Measurements from ENCODE around the gene HTR1B.

The HTR1B gene

GRCh38 chr6:77457720-77458349 lies 5.5 kb downstream of the HTR1B start:
- in situ Hi-C loops (cut with MboI; ENCODE audit: low pct_unique_long_range_greater_than_20kb, low sequenced_read_pairs): no loop called here
- DNase-seq: peak; percentile 71

- in situ Hi-C loops (cut with MboI; ENCODE audit: low pct_unique_long_range_greater_than_20kb, low sequenced_read_pairs): no loop called here
- no peak for DNase-seq
Measured at GRCh38 chr6:77456531-77457248, 6.6 kb downstream of the HTR1B start.

- in situ Hi-C loops (cut with MboI; ENCODE audit: low pct_unique_long_range_greater_than_20kb, low sequenced_read_pairs): no loop called here
- no peak for DNase-seq
Measured at GRCh38 chr6:77455271-77455670, 8.0 kb downstream of the HTR1B start.

- in situ Hi-C loops (cut with MboI; ENCODE audit: low pct_unique_long_range_greater_than_20kb, low sequenced_read_pairs): no loop called here
- DNase-seq: no peak
Measured at GRCh38 chr6:77454386-77454785, 8.9 kb downstream of the HTR1B start.

- no peak for DNase-seq
- in situ Hi-C loops (cut with MboI; ENCODE audit: low pct_unique_long_range_greater_than_20kb, low sequenced_read_pairs): no loop called here
Measured at GRCh38 chr6:77451466-77451865, 11.8 kb downstream of the HTR1B start.

GRCh38 chr6:77450924-77451323 lies 12.4 kb downstream of the HTR1B start:
- DNase-seq: no peak
- in situ Hi-C loops (cut with MboI; ENCODE audit: low pct_unique_long_range_greater_than_20kb, low sequenced_read_pairs): no loop called here

GRCh38 chr6:77448546-77448945 lies 14.7 kb downstream of the HTR1B start:
- in situ Hi-C loops (cut with MboI; ENCODE audit: low pct_unique_long_range_greater_than_20kb, low sequenced_read_pairs): no loop called here
- DNase-seq: no peak

GRCh38 chr6:77447254-77447653 lies 16.0 kb downstream of the HTR1B start:
- in situ Hi-C loops (cut with MboI; ENCODE audit: low pct_unique_long_range_greater_than_20kb, low sequenced_read_pairs): no loop called here
- DNase-seq: no peak

- no peak for DNase-seq
- in situ Hi-C loops (cut with MboI; ENCODE audit: low pct_unique_long_range_greater_than_20kb, low sequenced_read_pairs): no loop called here
Measured at GRCh38 chr6:77446249-77446648, 17.0 kb downstream of the HTR1B start.

GRCh38 chr6:77445214-77445613 lies 18.1 kb downstream of the HTR1B start:
- in situ Hi-C loops (cut with MboI; ENCODE audit: low pct_unique_long_range_greater_than_20kb, low sequenced_read_pairs): no loop called here
- DNase-seq: no peak

- DNase-seq: no peak
- in situ Hi-C loops (cut with MboI; ENCODE audit: low pct_unique_long_range_greater_than_20kb, low sequenced_read_pairs): no loop called here
Measured at GRCh38 chr6:77440206-77440976, 22.9 kb downstream of the HTR1B start.

GRCh38 chr6:77433888-77434287 lies 29.4 kb downstream of the HTR1B start:
- no peak for DNase-seq
- in situ Hi-C loops (cut with MboI; ENCODE audit: low pct_unique_long_range_greater_than_20kb, low sequenced_read_pairs): no loop called here

GRCh38 chr6:77430504-77430903 lies 32.8 kb downstream of the HTR1B start:
- in situ Hi-C loops (cut with MboI; ENCODE audit: low pct_unique_long_range_greater_than_20kb, low sequenced_read_pairs): no loop called here
- no peak for DNase-seq

GRCh38 chr6:77425671-77426070 lies 37.6 kb downstream of the HTR1B start:
- DNase-seq: no peak
- in situ Hi-C loops (cut with MboI; ENCODE audit: low pct_unique_long_range_greater_than_20kb, low sequenced_read_pairs): no loop called here

GRCh38 chr6:77425216-77425615 lies 38.1 kb downstream of the HTR1B start:
- in situ Hi-C loops (cut with MboI; ENCODE audit: low pct_unique_long_range_greater_than_20kb, low sequenced_read_pairs): no loop called here
- no peak for DNase-seq

- in situ Hi-C loops (cut with MboI; ENCODE audit: low pct_unique_long_range_greater_than_20kb, low sequenced_read_pairs): no loop called here
- DNase-seq: no peak
Measured at GRCh38 chr6:77424761-77425160, 38.5 kb downstream of the HTR1B start.

GRCh38 chr6:77416839-77417238 lies 46.5 kb downstream of the HTR1B start:
- no peak for DNase-seq
- in situ Hi-C loops (cut with MboI; ENCODE audit: low pct_unique_long_range_greater_than_20kb, low sequenced_read_pairs): no loop called here

- in situ Hi-C loops (cut with MboI; ENCODE audit: low pct_unique_long_range_greater_than_20kb, low sequenced_read_pairs): no loop called here
- no peak for DNase-seq
Measured at GRCh38 chr6:77415706-77416105, 47.6 kb downstream of the HTR1B start.

All from KBM-7 (cell line).